Measurements from ENCODE around the gene SPATS2.

DNA sequence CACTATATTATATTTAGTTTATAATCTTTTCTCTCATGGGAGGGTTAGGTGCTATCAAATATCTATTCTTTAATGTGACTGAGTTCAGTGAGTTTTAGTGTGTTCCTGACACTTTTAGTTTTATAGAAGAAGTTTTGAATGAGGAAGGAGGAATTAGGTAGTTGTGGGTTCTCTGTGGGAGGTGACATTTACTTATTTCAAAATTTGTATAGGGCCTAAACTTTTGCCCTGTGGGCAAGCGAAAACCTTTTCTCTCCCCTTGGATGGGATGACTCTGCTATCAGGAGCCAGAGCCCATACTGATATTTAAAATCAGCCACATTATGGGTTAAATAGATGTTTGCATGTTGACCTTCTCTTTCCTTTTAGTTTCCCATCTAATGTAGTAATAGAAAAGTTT, 43.6 kb downstream of the SPATS2 start:
- TF ChIP-seq ZBTB7A (IDR thresholded peaks at IDR 0.05; ENCODE audit: low read depth): no peak
- TF ChIP-seq EP300 (IDR thresholded peaks at IDR 0.05; ENCODE audit: borderline replicate concordance): no peak
- TF ChIP-seq, protein P1, sequence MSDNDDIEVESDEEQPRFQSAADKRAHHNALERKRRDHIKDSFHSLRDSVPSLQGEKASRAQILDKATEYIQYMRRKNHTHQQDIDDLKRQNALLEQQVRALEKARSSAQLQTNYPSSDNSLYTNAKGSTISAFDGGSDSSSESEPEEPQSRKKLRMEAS (IDR thresholded peaks at IDR 0.05): no peak
- TF ChIP-seq RAD21 (IDR thresholded peaks at IDR 0.05; ENCODE audit: low read depth): no peak
- TF ChIP-seq CREB1 (IDR thresholded peaks at IDR 0.05; ENCODE audit: low read depth): no peak
- TF ChIP-seq EGR1 (IDR thresholded peaks at IDR 0.05): no peak
- TF ChIP-seq TAF1 (IDR thresholded peaks at IDR 0.05; ENCODE audit: low read depth): no peak
- no peak for TF ChIP-seq YY1 (IDR thresholded peaks at IDR 0.05; ENCODE audit: low read depth)
- TF ChIP-seq, protein P2, sequence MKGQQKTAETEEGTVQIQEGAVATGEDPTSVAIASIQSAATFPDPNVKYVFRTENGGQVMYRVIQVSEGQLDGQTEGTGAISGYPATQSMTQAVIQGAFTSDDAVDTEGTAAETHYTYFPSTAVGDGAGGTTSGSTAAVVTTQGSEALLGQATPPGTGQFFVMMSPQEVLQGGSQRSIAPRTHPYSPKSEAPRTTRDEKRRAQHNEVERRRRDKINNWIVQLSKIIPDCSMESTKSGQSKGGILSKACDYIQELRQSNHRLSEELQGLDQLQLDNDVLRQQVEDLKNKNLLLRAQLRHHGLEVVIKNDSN (IDR thresholded peaks at IDR 0.05): no peak
- no peak for TF ChIP-seq TCF12 (IDR thresholded peaks at IDR 0.05; ENCODE audit: low read depth)
- TF ChIP-seq FOXM1 (IDR thresholded peaks at IDR 0.05; ENCODE audit: borderline replicate concordance, low read depth): no peak
- no peak for TF ChIP-seq NFIC (IDR thresholded peaks at IDR 0.05)

Data from Ishikawa (cell line).